Panc1 (cell line): ENCODE measurements around the gene GPC1.

Experiments used
- CTCF ChIP-seq: fragments of 450-650 bp; IDR thresholded peaks from 2 replicates; pipeline ENCODE4 v1.5.1; 2017; ENCODE audit warnings: mild to moderate bottlenecking
- SIN3A ChIP-seq: IDR thresholded peaks from 2 replicates; pipeline ENCODE4 v1.6.1; 2012; ENCODE audit warnings: low read depth, mild to moderate bottlenecking, low read length, moderate library complexity, borderline replicate concordance; ENCODE audit not compliant: insufficient read depth

- TF ChIP-seq CTCF (no peak), SIN3A (no peak)
Observed at GRCh38 chr2:240510513-240511210, 75.2 kb downstream of the GPC1 start.
